Muscle of arm (tissue), 12 donors: ENCODE measurements around the gene CHRNA9. TPM values are rescaled to one million over a fixed set of nuclear protein-coding genes. Genes with fewer than 3 reads are reported as not detected.
A peak's percentile ranks its signal among the peaks of the same experiment; 100 is the strongest.

Source experiments
- DNase-seq: peaks from one replicate; pipeline ENCODE4 v3.0.0-alpha.2; 2013
- polyA plus RNA-seq, 12 donors: library from polyadenylated mRNA; unstranded; fragments of 120-200 nt; gene quantifications; one replicate each; pipeline ENCODE4 v1.2.1, GENCODE V29; 2013; ENCODE audit not compliant: insufficient read length in 12 of 12

Gene CHRNA9
- polyA plus RNA-seq, 12 donors, result 0.08 to 0.24 (median 0.16) TPM; not detected in 8

DNA sequence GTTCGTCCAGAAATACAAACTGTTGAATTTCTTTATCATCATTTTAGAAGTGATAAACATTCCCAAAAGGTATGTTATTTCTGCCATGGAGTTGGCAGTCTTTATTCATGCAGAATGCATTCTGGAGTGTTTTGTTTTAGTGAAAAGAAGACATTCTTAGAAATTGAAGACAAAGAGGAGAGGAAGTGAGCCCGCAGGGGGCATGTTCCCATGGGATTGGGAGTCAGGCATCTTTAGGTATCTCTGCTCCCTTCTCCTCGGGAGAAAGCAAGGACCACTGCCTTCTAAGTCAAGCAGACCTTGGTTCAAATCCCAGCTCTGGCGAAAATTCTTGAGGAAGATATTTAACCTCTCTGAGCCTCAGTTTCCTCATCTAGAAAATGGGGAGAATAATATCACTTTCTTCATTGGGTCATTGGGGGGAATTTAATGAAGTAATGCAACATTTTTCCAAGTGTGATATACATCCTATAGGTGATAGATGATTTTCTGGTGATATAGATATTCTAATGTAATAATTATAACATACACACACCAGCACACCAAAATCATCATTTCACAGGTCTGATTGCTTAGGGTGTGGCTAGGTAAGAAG lies 26.5 kb upstream of the CHRNA9 start:
- no peak for DNase-seq

DNA sequence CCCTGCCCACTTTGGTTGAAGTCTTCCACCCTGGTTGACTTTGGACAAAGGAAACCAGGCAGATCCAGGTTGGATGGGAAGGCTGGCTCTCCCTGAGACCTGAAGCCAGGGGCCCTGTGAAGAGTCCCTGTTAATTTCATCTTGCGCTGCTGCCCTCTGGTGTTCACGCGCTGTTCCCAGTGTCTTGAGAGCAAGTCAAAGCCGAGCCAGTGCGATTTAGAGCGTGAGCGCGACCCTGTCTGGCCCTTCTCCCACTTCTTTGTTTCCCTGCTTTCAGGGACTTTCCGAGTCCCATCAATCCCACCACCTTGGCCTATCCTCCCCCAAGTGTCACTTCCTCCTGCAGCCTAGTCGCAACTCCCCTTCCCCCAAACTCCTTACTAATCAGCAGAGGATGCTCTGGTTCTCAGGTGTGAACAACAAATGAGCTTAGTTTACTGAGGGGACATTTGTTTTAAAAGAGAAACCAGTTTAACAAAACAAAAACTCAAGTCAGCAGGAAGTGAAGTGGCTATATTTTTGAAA lies 25.8 kb upstream of the CHRNA9 start:
- peak; percentile 90 for DNase-seq

DNA sequence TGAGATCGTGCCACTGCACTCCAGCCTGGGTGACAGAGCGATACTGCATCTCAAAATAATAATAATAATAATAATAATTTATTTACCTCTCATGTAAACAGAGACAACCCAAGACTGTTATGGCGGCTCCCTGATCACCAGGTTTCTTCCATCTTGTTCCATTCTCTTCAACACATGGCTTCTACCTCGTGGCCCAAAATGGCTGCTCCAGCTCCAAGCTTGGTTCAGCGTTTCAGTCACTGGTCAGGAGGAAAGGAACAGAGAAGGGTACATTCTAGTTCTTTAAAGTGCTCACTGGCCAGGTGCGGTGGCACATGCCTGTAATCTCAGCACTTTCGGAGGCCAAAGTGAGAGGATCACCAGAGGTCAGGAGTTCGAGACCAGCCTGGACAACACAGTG lies 24.9 kb upstream of the CHRNA9 start:
- no peak for DNase-seq

DNA sequence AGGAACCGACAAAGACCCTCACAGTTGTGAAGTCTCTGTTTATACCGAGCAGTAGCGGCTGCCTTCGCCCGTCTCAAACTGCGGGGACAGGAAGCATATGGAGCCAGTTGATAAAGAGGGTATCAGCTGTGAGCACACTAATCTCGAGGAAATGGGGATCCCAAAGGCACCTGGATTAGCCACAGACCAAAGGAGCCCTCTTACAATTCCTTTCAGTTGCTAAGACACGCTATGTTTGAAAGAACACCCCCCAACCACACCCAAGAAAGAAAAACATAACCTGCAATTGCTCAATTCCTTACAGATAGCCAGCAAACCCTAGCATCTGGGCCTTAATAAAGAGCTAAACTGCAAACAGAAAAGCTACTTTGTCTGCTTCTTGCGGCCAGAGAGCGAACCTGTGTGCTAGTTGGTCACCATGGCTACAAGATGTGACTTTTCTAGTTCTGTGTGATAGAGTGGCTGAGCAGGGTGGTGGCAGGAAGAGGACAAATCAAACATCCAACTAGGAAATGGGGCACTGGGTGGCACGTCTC lies 23.3 kb upstream of the CHRNA9 start:
- no peak for DNase-seq

DNA sequence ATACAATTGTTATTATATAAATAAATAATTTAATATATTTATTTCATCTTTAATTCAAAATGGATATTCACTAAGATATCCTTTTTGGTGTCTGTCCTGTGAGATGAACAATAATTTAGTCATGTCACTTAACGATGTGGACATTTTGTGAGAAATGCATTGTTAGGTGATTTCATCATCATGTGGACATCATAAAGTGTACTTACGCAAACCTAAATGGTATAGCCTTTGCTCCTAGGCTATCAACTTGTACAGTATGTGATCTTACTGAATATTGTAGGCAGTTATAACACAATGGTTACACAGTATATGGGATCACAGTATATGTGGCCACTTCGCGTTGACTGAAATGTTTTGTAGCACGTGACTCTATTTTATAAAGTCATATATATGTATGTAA lies 20.2 kb upstream of the CHRNA9 start:
- no peak for DNase-seq

DNA sequence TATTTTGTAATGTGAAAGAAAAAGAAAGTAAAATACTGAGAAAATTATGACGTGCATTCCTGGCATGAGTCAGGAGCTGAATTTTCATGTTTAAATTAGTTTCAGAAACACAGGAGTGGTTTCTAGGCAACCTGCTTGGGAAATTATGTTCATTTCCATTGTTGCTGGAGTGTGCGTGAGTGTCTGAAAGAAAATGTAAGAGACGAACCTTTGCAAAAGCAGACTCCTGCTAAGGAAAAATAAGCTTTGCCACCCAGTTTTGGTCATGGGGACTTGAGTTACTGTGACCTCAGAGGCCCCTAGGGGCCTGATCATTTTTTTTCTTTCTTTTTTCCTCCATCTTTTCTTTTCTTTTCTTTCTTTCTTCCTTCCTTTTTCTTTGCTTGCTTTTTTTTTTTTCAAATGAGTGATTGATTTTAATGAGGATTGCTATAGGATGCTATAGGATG lies 18.8 kb upstream of the CHRNA9 start:
- peak; percentile 86 for DNase-seq

DNA sequence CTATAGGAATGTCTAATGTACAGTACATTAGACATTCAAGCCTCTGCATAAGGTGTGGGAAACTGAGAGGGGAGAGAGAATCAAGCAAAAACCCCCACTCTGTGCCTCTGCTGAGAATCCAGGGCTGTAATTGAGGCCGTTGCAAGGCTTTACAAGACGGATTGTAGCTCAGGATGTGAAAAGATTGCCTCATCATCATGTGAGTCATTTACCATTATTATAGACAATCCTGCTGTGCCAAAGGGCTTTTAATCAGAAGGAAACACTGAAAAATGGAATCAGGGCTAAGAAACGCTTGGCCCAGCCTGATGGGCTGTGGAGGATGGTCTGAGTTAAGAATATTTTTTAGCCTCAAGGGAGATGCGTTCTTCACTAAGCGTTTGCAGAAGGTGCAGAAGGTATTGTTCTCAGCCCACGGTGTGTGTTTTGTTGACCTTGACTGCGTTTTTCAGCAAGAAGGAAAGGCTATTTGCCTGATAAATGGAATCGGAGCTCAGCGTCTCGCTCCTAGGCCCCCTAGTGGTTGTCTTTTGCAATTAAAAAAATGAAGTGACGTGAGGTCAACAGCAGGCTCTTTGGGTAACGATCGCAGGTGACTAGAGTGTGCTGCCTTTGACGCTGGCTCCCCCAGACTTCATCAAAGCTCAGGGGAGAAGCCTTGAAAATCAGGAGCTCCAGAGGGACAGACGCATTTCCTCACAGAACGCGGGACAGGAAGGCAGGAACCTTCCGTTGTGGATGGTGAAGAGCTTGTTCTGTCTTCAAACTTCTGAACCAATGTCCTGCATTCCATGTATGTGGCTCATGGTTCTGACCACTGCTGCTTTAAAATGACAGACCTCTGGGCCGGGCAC lies 18.1 kb upstream of the CHRNA9 start:
- peak; percentile 88 for DNase-seq

DNA sequence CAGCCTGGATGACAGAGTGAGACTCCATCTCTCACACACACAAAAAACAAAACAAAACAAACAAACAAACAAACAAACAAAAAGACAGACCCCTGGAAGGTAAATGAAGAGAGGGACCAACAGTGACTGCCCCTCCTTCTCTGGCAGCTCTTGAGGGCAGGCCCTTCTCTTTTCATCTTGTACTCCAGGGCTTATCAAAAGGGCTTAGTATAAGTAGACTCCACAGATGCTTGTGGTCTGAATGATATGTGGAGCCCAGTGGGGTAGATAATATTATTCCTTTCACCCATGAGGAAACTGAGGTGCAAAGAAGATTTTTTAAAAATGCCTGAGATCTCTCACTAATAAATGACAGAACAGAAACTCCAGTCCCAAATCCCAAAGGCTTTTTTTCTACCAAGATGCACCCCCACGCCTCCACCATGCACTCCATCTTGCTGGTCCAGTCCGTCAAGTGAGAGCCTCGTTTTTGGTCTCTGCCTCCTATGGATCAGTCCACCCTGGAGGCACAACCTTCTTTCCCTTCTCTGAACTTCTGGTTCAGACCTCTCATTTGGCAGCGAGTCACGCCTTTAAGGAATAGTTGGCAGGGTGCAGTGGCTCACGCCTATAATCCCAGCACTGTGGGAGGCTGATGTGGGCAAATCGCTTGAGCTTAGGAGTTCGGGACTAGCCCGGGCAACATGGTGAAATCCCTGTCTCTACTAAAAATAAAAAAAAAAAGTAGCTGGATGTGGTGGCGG lies 17.0 kb upstream of the CHRNA9 start:
- no peak for DNase-seq

DNA sequence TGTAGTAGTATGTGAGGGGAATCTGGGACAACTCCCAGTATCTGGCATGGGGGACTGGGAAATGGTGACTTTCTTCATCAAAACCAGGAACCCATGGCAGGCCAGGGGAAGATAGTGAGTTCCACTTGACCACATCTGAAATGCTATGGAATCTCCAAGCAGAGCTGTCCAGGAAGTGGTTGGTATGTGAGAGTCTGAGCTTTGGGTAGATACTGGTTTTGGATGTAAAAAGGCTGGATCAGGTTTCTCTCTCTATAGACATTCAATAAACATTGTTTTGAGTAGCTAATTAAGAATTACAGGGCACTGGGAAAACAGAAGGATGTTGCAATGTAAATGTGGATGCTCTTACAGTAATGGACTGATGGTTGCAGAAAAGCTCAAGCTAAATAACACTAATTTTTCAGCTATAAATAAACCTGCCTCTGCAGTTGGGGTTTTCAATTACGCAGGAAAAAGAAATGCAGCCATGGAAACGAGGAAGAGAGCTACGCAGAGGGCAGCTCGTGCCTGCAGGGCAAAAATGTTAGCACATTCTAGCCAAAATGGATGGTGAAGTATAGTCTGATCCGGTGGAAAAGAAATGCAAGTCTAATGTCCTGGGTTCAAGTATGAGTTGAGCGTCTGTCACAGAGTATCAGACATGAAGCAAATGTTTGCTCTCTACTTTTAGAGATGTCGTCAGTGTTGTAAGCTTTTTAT lies 13.4 kb upstream of the CHRNA9 start:
- no peak for DNase-seq

DNA sequence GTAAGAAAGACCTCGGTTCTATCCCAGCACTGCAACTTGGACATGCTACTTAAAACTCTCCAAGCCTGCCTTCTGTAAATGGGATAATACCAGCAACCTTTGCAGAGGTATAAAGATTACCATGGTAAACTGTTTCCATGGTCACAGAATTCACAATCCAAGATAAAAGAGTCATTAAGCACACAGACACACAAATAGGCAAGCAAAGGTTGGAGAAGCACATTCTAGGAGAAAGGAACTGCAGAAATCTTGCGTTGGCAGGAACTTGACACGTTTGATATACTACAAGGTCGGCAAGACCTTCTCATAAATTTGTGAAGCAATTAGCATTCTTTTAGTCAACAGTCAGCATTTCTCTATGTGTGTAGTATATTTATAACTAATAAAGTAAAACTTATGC lies 12.3 kb upstream of the CHRNA9 start:
- no peak for DNase-seq

DNA sequence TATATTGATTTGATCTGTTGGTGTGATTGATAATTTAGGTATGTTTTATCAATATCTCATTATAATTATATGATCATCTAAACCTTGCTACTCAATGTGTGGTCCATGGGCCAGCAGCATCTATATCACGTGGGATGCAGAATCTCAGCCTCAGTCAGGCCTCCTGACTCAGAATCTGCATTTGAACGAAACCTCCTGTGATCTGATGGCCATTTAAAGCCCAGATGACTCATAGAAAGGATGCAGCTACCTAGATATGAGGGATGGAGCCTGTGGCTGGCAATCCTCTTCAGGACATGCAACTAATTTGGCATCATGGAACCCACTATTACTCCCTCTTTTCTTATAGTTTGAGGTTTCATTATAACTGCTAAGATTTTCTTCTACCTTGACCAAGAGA lies 11.3 kb upstream of the CHRNA9 start:
- no peak for DNase-seq

DNA sequence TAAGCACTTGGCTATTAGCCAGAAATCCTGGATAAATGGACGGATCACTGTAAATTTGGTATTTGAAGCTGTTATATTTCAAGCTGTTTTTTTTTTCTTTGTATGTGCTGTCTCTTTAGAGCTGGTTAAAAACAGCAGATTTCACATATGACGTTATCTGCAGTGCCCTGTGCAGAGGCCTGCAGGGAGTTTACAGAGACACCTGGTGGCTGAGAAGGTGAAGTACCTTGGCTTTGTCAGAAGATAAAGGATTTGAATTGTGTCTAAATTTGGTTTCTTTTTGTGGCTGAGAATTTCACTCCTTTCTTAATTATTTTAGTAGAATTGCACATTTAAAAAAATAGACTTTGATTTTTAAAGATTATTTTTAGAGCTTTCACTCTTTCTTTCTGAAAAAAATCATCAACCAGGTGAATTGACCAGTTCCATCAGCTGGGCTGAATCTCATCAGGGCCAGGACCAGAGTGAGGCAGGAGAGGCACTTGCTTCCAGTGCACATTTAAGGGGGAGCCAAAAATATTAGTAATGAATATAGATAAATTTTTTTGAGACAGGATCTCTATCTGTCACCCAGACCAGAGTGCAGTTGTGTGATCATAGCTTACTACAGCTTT lies 9.6 kb upstream of the CHRNA9 start:
- peak; percentile 54 for DNase-seq

DNA sequence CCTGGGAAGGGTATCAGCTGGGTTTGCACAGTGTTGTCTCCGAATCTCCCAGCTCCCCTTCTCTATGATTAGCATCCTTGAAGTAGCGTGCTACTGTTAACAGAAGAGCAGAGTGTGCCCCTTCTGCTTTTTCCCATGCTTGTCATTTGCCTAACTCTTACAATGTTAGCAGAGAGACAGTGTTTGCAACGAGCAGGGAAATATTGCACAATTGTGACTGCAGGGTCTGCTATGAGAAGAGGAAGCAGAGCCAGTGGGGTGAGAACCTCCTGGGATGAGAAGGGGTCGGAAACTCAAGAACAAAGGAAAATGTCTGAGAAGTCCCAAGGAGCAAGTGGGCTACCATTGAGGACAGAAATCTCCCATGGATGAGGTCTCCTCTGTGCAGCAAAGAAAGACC lies 7.8 kb upstream of the CHRNA9 start:
- no peak for DNase-seq

DNA sequence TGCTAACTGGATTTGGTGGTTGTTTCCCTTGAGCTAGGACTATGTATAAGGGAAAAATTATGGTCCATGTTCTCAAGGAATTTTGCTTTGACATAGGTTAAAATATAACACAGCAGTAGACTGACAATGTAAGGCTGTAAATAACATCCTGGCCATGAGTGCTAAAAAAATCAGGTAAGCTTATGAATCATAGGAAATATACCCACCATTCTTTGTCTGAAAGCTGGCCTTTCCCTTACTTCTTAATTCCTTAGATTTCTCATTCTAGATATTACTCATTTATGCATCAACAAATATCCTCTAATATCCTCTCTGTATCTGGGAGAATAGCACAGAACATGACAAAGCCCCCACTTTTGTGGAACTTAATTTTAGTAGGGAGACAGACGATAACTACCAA lies 6.8 kb upstream of the CHRNA9 start:
- DNase-seq, result no peak

DNA sequence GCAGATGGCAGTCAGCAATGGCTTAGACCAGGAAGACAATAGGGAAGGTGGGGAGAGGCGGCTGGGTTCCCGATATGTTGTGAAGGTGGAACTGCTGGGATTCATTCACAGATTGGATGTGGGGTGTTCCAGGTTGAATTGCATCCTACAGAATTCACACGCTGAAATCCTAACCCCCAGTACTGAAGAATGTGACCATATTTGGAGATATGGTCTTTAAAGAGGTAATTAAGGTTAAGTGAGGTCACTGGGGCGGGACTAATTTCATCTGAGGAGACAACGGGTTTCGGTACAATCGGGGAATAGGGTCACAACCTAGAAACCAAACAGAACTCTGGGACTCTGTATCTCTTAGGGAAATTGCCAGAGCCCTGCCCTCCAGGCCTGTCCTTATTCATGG lies 5.3 kb upstream of the CHRNA9 start:
- DNase-seq, result no peak

DNA sequence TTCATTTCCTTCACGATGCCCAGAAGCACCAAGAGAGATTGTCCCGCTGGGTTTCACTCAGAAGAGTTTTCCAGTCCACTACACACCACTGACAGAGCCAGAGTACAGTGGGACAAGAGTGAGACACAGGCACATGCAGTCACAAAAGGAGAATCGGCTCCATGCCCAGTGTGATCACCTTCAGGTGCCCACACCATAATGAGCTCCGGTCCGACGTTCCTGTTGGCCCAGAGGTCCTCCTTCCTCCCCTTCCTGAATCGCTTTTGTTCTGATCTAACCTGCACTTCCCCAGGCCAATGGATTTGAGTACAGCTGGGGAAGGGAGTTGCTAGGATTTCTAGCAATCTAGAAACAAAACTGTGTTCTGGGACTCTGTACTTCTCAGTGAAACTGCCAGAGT lies 4.6 kb upstream of the CHRNA9 start:
- no peak for DNase-seq

DNA sequence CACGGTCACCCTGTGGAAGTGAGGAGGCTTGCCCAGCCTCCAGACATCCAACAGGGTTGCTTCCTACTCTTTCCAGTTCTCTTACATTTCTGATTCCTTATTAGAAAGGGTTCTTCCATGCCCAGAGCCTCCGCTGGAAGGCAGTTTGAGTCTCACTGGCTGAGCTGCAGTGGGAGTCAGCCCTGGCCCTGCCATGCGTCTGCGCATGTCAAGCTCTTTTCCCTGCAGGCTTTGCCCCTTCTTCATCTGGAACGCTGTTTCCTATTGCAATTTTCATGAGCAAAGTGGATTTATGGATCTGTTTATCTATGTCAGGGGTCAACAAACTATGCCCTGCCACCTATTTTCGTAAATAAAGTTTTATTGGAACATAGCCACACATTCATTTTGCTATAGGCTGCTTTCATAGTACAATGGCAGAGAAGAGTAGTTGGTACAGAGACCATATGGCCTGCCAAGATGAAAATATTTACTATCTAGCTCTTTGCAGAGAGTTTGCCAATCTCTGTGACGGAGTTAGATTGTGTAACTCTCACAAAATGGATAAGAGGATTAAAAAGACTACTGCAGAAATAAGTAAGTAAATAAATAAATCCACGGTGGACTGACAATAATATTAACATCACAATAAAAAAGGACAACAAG lies 3.9 kb upstream of the CHRNA9 start:
- no peak for DNase-seq

DNA sequence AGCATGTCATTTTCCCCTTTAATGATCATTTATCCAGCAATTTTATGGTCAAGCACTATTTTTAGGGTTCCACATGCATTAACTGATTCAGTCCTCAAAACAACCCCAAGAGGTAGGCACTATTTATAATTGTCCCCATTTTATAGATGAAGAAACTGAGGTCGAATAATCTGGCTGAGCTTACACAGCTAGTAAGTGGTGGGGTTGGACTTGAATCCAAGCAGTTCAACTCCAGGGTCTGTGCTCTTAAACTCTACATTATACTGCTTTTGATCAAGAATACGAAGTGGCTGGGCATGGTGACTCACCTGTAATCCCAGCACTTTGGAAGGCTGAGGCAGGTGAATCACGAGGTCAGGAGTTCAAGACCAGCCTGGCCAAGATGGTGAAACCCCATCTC lies 3.2 kb upstream of the CHRNA9 start:
- no peak for DNase-seq

DNA sequence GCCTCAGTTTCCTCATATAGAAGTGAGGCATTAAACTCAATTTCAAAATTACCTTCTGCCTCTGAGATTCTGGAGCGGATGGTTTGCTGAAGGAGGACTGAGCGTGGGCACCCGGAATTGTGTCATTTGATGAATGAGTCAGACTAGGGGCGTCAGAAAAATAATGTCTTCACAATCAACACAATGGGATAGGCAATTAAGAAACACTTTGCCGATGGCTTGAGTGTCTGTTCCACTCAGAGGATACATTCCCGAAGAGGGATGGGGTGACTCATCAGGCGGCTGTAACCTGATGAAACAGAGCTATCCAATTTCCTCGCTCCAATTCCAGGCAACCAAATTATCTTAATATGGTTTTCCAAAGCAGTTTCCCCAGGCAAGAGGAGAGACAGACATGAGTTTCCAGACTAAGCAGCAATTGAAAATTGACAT lies 1.2 kb upstream of the CHRNA9 start:
- no peak for DNase-seq

DNA sequence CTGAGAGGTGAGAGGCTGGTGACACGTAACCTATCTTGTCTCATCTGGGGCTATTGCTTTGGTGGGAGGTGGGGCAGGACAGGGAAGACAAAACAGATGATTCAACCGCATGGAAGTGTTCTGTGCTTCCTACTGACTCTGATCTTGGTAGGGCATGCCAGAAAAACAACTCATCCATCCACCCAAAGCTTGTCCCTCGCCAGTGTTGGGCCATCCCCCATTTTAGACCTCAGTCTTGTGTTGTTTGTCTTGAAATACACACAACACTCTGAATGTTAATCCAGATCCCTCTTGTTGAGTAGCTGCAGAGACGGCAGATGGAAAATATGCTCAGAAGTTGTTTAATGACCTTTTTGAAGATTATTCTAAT lies 377 bp downstream of the CHRNA9 start:
- DNase-seq, result no peak

DNA sequence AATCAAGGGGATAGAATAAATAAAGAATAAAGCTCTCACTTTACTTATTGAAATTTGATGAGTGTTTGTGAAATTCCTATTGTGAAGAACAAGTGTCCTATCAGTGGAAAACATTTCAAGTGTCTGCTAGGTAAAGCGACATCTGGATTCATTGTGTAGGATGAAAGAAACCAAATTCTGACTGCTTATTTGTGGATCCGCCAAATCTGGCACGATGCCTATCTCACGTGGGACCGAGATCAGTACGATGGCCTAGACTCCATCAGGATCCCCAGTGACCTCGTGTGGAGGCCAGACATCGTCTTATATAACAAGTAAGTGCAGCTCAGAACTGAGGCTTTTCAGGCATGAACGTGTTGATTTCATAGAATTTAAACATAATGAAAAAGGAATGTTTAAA lies 1.9 kb downstream of the CHRNA9 start:
- DNase-seq, result no peak
